ENCODE results near the gene OGFOD2.

GRCh38 chr12:123028475-123028874 lies 53.4 kb downstream of the OGFOD2 start:
- TF ChIP-seq, protein P1, sequence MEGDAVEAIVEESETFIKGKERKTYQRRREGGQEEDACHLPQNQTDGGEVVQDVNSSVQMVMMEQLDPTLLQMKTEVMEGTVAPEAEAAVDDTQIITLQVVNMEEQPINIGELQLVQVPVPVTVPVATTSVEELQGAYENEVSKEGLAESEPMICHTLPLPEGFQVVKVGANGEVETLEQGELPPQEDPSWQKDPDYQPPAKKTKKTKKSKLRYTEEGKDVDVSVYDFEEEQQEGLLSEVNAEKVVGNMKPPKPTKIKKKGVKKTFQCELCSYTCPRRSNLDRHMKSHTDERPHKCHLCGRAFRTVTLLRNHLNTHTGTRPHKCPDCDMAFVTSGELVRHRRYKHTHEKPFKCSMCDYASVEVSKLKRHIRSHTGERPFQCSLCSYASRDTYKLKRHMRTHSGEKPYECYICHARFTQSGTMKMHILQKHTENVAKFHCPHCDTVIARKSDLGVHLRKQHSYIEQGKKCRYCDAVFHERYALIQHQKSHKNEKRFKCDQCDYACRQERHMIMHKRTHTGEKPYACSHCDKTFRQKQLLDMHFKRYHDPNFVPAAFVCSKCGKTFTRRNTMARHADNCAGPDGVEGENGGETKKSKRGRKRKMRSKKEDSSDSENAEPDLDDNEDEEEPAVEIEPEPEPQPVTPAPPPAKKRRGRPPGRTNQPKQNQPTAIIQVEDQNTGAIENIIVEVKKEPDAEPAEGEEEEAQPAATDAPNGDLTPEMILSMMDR (optimal IDR thresholded peaks at IDR 0.05 in 1 of 3, IDR thresholded peaks at IDR 0.05 in 1 of 3, conservative IDR thresholded peaks at IDR 0.05 in 1 of 3; ENCODE audit: extremely low read depth in 1 of 3, insufficient read depth in 2 of 3, low read length in 3 of 3), result no peak
- TF ChIP-seq EZH2 (IDR thresholded peaks at IDR 0.05; ENCODE audit: low read length), result no peak
